GM10266 (cell line): ENCODE measurements around the gene DACT2.
"Not testable (repeated sequence)": the region's sequence is repeated elsewhere in the genome, so short reads cannot be mapped to it uniquely, and the experiment has no call there.

Source experiments
- DNase-seq: peaks from one replicate; pipeline ENCODE4 v3.0.0; 2012; ENCODE audit errors: extremely low spot score
- TF ChIP-seq, protein P1 (sequence below): IDR thresholded peaks from 2 replicates; pipeline ENCODE4 v1.5.1; 2012; ENCODE audit warnings: mild to moderate bottlenecking, low read depth; ENCODE audit not compliant: control insufficient read depth, insufficient read depth; ENCODE audit errors: missing control alignments

DACT2 gene

DNA sequence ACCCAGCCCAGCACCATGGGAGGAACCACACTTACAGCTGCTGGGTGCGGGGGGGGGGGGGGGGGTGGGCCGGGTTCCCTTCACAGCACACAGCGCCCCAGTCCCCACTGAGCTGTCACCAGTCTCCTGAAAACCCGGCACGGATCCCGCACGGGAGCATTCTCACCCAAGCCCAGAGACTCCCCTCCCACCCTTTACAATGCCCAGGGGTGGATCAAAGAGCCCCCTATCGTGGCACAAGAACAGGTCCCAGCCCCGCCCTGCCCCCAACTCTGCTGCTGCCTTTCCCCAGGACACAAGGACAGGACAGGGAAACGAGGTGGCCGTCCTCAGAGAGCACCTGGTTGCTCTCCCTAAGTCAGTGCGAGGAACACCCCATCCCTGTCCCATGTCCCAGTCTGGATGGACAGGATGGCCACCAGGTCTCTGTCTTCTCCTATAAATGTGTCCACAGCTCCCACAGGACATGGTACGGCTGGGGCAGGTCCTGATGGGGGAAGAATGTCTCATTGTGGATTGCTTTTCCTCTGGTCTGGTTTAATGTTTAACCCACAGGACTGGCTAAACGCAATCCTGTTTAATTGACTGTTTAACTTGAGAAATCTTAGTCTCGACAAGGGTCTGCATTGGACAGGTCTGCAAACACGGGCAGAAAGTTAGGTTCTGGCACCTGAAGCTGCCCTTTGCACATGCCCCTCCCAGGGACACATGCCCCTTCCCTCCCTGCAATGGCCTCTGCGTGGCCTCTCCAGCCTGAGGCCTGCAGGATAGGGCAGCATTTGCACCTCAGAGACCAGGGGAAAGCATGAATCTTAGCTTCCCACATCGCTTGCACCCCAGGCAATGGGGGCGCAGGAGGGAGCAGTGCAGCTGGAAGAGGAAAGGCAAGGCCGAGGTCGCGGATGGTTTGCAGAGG, 45.3 kb downstream of the DACT2 start:
- TF ChIP-seq, protein P1, sequence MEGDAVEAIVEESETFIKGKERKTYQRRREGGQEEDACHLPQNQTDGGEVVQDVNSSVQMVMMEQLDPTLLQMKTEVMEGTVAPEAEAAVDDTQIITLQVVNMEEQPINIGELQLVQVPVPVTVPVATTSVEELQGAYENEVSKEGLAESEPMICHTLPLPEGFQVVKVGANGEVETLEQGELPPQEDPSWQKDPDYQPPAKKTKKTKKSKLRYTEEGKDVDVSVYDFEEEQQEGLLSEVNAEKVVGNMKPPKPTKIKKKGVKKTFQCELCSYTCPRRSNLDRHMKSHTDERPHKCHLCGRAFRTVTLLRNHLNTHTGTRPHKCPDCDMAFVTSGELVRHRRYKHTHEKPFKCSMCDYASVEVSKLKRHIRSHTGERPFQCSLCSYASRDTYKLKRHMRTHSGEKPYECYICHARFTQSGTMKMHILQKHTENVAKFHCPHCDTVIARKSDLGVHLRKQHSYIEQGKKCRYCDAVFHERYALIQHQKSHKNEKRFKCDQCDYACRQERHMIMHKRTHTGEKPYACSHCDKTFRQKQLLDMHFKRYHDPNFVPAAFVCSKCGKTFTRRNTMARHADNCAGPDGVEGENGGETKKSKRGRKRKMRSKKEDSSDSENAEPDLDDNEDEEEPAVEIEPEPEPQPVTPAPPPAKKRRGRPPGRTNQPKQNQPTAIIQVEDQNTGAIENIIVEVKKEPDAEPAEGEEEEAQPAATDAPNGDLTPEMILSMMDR: no peak
- no peak for DNase-seq

DNA sequence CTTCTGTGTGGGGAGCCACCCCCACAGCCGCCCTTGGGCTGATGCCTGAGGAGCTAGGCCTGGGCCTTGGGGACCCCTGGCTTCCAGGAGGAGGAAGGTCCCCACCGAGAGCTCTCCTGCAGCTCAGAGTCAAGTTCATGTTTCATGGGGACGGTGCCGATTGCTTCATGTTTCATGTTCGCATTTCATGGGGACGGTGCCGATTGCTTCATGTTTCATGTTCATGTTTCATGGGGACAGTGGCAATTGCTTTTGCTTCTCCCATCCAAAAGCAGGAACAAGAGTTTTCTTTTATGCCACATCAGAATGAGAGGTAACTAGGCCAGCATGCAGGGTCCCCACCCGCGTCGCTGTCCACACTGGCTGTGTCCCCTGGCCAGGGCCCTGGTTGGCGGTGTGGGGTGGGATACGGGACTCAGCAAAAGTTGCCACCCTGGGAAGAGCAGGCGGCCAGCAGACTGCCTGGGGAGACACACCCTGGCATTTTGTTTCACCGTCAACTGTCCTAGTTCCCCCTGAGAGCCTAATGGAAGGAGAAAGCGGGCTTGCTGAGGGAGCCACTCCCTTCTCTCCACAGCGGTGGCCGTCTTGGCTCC, 46.0 kb downstream of the DACT2 start:
- no peak for DNase-seq
- TF ChIP-seq, protein P1: no peak

GRCh38 chr6:168272415-168273325, 46.9 kb downstream of the DACT2 start:
- DNase-seq: no peak
- TF ChIP-seq, protein P1: no peak

GRCh38 chr6:168270274-168271172, 49.1 kb downstream of the DACT2 start:
- TF ChIP-seq, protein P1: no peak
- DNase-seq: no peak

DNA sequence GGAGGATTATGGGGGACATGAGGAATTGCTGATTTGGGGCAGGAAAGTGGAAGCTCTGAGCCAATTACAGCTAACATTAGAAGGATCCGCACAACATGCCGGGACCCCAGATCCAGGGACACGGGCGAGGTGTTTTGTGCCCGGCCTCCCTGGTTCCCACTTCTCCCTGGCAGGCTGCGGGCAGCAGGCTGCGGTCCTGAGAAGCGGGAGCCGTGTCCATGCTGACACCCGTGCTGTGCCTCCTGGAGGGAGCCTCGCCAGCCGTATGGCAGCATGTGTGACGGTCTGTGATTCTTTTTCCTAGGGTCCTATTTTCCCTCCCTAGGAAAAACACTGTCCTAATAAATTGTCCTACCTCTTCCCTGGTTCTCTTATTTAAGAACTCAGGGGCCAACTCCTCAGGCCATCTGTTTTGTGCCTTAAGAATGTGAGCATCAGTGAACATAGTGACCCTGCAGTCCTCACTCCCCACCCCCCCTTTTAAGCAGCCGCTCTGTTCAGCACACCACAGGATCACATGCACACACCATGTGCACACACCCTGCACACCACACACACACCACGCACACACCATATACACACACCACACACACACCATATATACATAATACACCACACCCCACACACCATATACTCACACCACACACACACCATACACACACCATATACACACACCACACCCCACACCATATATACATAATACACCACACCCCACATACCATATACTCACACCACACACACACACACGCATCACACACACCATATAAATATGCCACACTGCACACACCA, 49.9 kb downstream of the DACT2 start:
- TF ChIP-seq, protein P1: no peak
- no peak for DNase-seq

GRCh38 chr6:168268755-168269154, 50.8 kb downstream of the DACT2 start:
- TF ChIP-seq, protein P1: no peak
- DNase-seq: no peak

DNA sequence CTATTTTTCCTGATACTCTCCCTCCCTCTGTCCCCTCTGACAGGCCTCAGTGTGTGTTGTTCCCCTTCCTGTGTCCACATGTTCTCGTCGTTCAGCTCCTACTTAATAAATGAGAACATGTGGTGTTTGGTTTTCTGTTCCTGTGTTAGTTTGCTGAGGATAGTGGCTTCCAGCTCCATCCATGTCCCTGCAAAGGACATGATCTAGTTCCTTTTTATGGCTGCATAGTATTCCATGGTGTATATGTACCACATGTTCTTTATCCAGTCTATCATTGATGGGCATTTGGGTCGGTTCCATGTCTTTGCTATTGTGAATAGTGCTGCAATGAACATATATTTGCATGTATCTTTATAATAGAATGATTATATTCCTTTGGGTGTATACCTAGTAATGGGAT, 51.8 kb downstream of the DACT2 start:
- DNase-seq: not testable (repeated sequence)
